LNCaP clone FGC (cell line): ENCODE data around the gene RHEB.

Experiments
- DNase-seq: peaks from one replicate; pipeline ENCODE4 v3.0.0-alpha.2; 2011; ENCODE audit warnings: low read depth
- H3K4me3 ChIP-seq: 2 replicates; pipeline ENCODE4 v1.5.1; 2011; ENCODE audit warnings: mild to moderate bottlenecking, low read depth, low read length, control low read depth
- CTCF ChIP-seq: IDR thresholded peaks from 2 replicates; pipeline ENCODE4 v1.5.1; 2012; ENCODE audit warnings: mild to moderate bottlenecking; ENCODE audit not compliant: control insufficient read depth, insufficient read depth; ENCODE audit errors: extremely low read depth

The RHEB gene

GRCh38 chr7:151423226-151423625 lies 96.5 kb downstream of the RHEB start:
- H3K4me3 ChIP-seq, result no peak overlapping the region
- DNase-seq, result no peak
- no peak for TF ChIP-seq CTCF

GRCh38 chr7:151422212-151422611 lies 97.5 kb downstream of the RHEB start:
- no peak for DNase-seq
- TF ChIP-seq CTCF, result no peak
- no peak overlapping the region for H3K4me3 ChIP-seq

GRCh38 chr7:151420144-151420543 lies 99.6 kb downstream of the RHEB start:
- no peak overlapping the region for H3K4me3 ChIP-seq
- no peak for TF ChIP-seq CTCF
- no peak for DNase-seq

- no peak for TF ChIP-seq CTCF
- H3K4me3 ChIP-seq, result no peak overlapping the region
- DNase-seq, result no peak
Observed at GRCh38 chr7:151416941-151417315, 102.8 kb downstream of the RHEB start.

GRCh38 chr7:151416112-151416940 lies 103.4 kb downstream of the RHEB start:
- no peak for DNase-seq
- no peak for TF ChIP-seq CTCF

More at GRCh38 chr7:151416112-151416940, 103.4 kb downstream of the RHEB start:
- no peak overlapping the region for H3K4me3 ChIP-seq
